Keratinocyte (primary cell): ENCODE results near the gene MYMX. TPM values are rescaled to one million over a fixed set of nuclear protein-coding genes. Genes with fewer than 3 reads are reported as not detected.
A peak's percentile ranks its signal among the peaks of the same experiment; 100 is the strongest.

Experiments used
- DNase-seq: peaks from one replicate; pipeline ENCODE4 v3.0.0-alpha.2; 2011; ENCODE audit warnings: low read depth, missing footprints, low spot score
- FAIRE-seq: peaks from 2 replicates; lab custom pipeline; 2011; peaks lifted over from hg19 to GRCh38; lab: Jason Lieb, UNC
- H2AFZ ChIP-seq: 2 replicates; pipeline ENCODE4 v1.6.0; 2012; ENCODE audit warnings: low read length, control low read depth, inconsistent platforms; ENCODE audit not compliant: control insufficient read depth
- H3K27ac ChIP-seq: 2 replicates; pipeline ENCODE4 v1.5.1; 2011; ENCODE audit warnings: low read length; ENCODE audit not compliant: control insufficient read depth, insufficient read depth
- H3K27me3 ChIP-seq: 3 replicates; pipeline ENCODE4 v1.6.0; 2011; ENCODE audit warnings: low read length; ENCODE audit not compliant: control insufficient read depth, insufficient read depth; ENCODE audit errors: extremely low read depth
- H3K36me3 ChIP-seq, 2 experiments: 2 replicates in 1 of 2; 3 replicates in 1 of 2; pipeline ENCODE4 v1.5.1; 2011; ENCODE audit warnings: low read length in 2 of 2, mild to moderate bottlenecking in 1 of 2; ENCODE audit not compliant: control insufficient read depth in 2 of 2, insufficient read depth in 2 of 2; ENCODE audit errors: extremely low read depth in 1 of 2
- H3K4me1 ChIP-seq: 3 replicates; pipeline ENCODE4 v1.5.1; 2011; ENCODE audit warnings: low read length; ENCODE audit not compliant: control insufficient read depth, insufficient read depth; ENCODE audit errors: extremely low read depth
- H3K4me2 ChIP-seq: 3 replicates; pipeline ENCODE4 v1.6.0; 2011; ENCODE audit warnings: low read depth, low read length; ENCODE audit not compliant: control insufficient read depth, insufficient read depth; ENCODE audit errors: extremely low read depth
- H3K4me3 ChIP-seq, 3 experiments: fragments of 200-600 bp in 1 of 3; sonication (generic) in 1 of 3; 2 replicates in 2 of 3; 3 replicates in 1 of 3; pipeline ENCODE4 v1.5.1; 2011 to 2016; ENCODE audit warnings: low read length in 3 of 3, mild to moderate bottlenecking in 3 of 3, control low read depth in 2 of 3, inconsistent platforms in 1 of 3, low read depth in 1 of 3, mixed read lengths in 1 of 3, mixed run types in 1 of 3, moderate library complexity in 1 of 3; ENCODE audit not compliant: control insufficient read depth in 2 of 3, insufficient read depth in 2 of 3; ENCODE audit errors: extremely low read depth in 1 of 3
- H3K79me2 ChIP-seq: 2 replicates; pipeline ENCODE4 v1.6.0; 2012; ENCODE audit warnings: low read length; ENCODE audit not compliant: control insufficient read depth, insufficient read depth
- H3K9ac ChIP-seq: 3 replicates; pipeline ENCODE4 v1.6.0; 2011; ENCODE audit warnings: low read length; ENCODE audit not compliant: control insufficient read depth, insufficient read depth; ENCODE audit errors: extremely low read depth
- H3K9me1 ChIP-seq: 3 replicates; pipeline ENCODE4 v1.6.0; 2011; ENCODE audit warnings: low read length; ENCODE audit not compliant: control insufficient read depth, insufficient read depth; ENCODE audit errors: extremely low read depth
- H3K9me3 ChIP-seq: 2 replicates; pipeline ENCODE4 v1.5.1; 2012; ENCODE audit warnings: low read depth, low read length; ENCODE audit not compliant: control insufficient read depth
- H4K20me1 ChIP-seq: 3 replicates; pipeline ENCODE4 v1.6.0; 2011; ENCODE audit warnings: low read length; ENCODE audit not compliant: control insufficient read depth, insufficient read depth; ENCODE audit errors: extremely low read depth
- EZH2 ChIP-seq: IDR thresholded peaks from one replicate; pipeline ENCODE4 v1.6.1; 2012; ENCODE audit warnings: inconsistent platforms, mild to moderate bottlenecking, low read length, moderate library complexity
- dilution Hi-C: fragments of 300-500 bp; cut with MboI; formaldehyde crosslinking; loops from one replicate; pipeline ENCODE4 v1.7.0; 2020; ENCODE audit warnings: low sequenced_read_pairs; ENCODE audit not compliant: extremely low pct_ligation_motif_present
- polyA plus RNA-seq, 5 experiments: library from polyadenylated mRNA; depleted of rRNA in 3 of 5; stranded (reverse) in 3 of 5; stranded (forward) in 1 of 5; unstranded in 1 of 5; fragments of >200 nt; gene quantifications; 1 replicate in 1 of 5; 2 replicates in 3 of 5; 3 replicates in 1 of 5; pipeline versions ENCODE4 v1.2.1 to v1.2.3, GENCODE V29; 2011 to 2012; ENCODE audit warnings: missing spikeins in 2 of 5, low read depth in 1 of 5, low replicate concordance in 1 of 5
- TF ChIP-seq, protein P1 (sequence below), 3 experiments: IDR thresholded peaks in 1 of 3; conservative IDR thresholded peaks in 1 of 3; optimal IDR thresholded peaks in 1 of 3; 2 replicates in 2 of 3; 3 replicates in 1 of 3; pipeline versions ENCODE3 to v1.5.1; 2011; ENCODE audit warnings: low read length in 3 of 3, mild to moderate bottlenecking in 3 of 3, moderate library complexity in 2 of 3, control low read depth in 1 of 3, inconsistent platforms in 1 of 3; ENCODE audit not compliant: insufficient read depth in 2 of 3; ENCODE audit errors: extremely low read depth in 1 of 3

Gene MYMX
- polyA plus RNA-seq, 1 donor (not counting 4 experiments of a cell fraction or from before 2014, with no cell fraction given): 0.09 TPM

GRCh38 chr6:44177691-44178423 lies 38.9 kb upstream of the MYMX start:
- peak; percentile 77 for FAIRE-seq
- Histone ChIP-seq H3K27ac (peak overlapping the region; percentile 40), H3K9me3 (peaks cover 3% of the 10 kb centered on the region), H3K9me1 (no peaks in the 10 kb centered on the region), H2AFZ (peak overlapping the region; percentile 30), H3K27me3 (no peaks in the 10 kb centered on the region), H3K79me2 (no peaks in the 10 kb centered on the region), H3K36me3 (no peaks in the 10 kb centered on the region), H3K4me3 (no peak overlapping the region), H3K4me2 (peak overlapping the region; percentile 69), H4K20me1 (no peaks in the 10 kb centered on the region), H3K9ac (peak overlapping the region; percentile 15), H3K4me1 (peaks cover 12% of the 10 kb centered on the region)
- TF ChIP-seq, protein P1, sequence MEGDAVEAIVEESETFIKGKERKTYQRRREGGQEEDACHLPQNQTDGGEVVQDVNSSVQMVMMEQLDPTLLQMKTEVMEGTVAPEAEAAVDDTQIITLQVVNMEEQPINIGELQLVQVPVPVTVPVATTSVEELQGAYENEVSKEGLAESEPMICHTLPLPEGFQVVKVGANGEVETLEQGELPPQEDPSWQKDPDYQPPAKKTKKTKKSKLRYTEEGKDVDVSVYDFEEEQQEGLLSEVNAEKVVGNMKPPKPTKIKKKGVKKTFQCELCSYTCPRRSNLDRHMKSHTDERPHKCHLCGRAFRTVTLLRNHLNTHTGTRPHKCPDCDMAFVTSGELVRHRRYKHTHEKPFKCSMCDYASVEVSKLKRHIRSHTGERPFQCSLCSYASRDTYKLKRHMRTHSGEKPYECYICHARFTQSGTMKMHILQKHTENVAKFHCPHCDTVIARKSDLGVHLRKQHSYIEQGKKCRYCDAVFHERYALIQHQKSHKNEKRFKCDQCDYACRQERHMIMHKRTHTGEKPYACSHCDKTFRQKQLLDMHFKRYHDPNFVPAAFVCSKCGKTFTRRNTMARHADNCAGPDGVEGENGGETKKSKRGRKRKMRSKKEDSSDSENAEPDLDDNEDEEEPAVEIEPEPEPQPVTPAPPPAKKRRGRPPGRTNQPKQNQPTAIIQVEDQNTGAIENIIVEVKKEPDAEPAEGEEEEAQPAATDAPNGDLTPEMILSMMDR (optimal IDR thresholded peaks at IDR 0.05 in 1 of 3, IDR thresholded peaks at IDR 0.05 in 1 of 3, conservative IDR thresholded peaks at IDR 0.05 in 1 of 3; ENCODE audit: extremely low read depth in 1 of 3, insufficient read depth in 2 of 3, low read length in 3 of 3): no peak
- TF ChIP-seq EZH2: no peak
- dilution Hi-C loops: no loop called here
- DNase-seq: no peak

- Histone ChIP-seq H3K27ac (peak overlapping the region; percentile 40), H3K4me3 (no peak overlapping the region), H3K9me3 (peaks cover 3% of the 10 kb centered on the region), H3K36me3 (no peaks in the 10 kb centered on the region), H3K9me1 (no peaks in the 10 kb centered on the region), H4K20me1 (no peaks in the 10 kb centered on the region), H3K79me2 (no peaks in the 10 kb centered on the region), H3K27me3 (no peaks in the 10 kb centered on the region), H3K4me2 (peak overlapping the region; percentile 69), H3K4me1 (peaks cover 12% of the 10 kb centered on the region), H3K9ac (no peak overlapping the region), H2AFZ (no peak overlapping the region)
- DNase-seq (no peak), FAIRE-seq (no peak)
- TF ChIP-seq EZH2: no peak
- TF ChIP-seq, protein P1 (optimal IDR thresholded peaks at IDR 0.05 in 1 of 3, IDR thresholded peaks at IDR 0.05 in 1 of 3, conservative IDR thresholded peaks at IDR 0.05 in 1 of 3; ENCODE audit: extremely low read depth in 1 of 3, insufficient read depth in 2 of 3, low read length in 3 of 3): no peak
- dilution Hi-C loops: no loop called here
Measured at GRCh38 chr6:44178424-44179071, 38.2 kb upstream of the MYMX start.
